Left cardiac atrium (tissue), 4 donors: ENCODE measurements around the gene RASD1. TPM values are rescaled to one million over a fixed set of nuclear protein-coding genes. Genes with fewer than 3 reads are reported as not detected.

Experiments
- ATAC-seq, 2 donors: fragments of 200-7000 bp; cut with Tn5 transposase; one replicate each; pipeline ENCODE4 v1.9.1; 2020; ENCODE audit warnings: mild to moderate bottlenecking in 2 of 2, moderate library complexity in 2 of 2
- DNase-seq: peaks from one replicate; pipeline ENCODE4 v3.0.0-alpha.2; 2020
- intact Hi-C, 2 donors: fragments of 100-400 bp; cut with DNase I; formaldehyde crosslinking; loops; one replicate each; pipeline versions ENCODE4 v1.14.1 to v1.15.1; 2022 to 2023
- total RNA-seq, 2 donors: library from RNA; stranded (reverse); fragmentation: NEBNext Ultra II Directional; extraction: Animal tissue kit (Norgen Biotek cat#: 25700); gene quantifications; one replicate each; pipeline ENCODE4 v1.2.1, GENCODE V29; 2021
- donor health status: DM: no; HTN: yes; CAD: no.
- donor health status: DM: no; HTN: yes; CAD: no; lungs with severe emphysema.
- donor health status: DM: yes; HTN: yes; CAD: no.
- donor health status: Dilated cardiomyopathy.

RASD1 gene
- total RNA-seq, 2 donors from 2014 or later = 35.3 to 55.1 TPM

DNA sequence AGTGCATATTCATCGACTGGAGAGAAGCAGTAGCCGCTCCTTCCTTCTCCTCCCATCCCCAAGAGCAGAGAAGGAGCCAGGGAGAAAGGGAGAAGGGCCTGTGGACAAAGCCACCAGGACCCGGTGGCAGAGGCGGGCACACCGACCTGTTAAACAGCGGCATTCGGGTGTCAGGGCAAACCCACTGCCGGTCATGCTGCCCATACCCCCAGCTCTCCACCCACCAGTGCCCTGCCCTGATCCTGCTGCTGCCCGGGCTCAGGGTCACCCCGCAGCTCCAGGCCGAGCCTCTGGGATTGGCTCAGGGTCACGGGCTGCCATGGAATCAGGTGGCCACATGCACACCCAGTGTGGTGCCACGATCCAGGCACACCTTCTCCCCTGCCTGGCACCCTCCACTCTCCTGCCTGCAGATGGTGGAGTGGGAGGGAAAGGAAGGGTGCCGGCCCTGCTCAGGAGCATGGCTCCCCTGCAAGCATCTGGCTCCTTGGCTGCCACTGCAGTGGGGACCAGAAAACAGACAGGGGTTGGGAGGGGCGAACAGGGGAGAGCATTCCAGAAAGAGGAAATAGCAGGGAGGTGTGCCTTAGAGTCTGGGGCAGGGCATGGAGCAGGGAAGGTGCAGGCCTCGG, 18.3 kb upstream of the RASD1 start:
- ATAC-seq (no peak), DNase-seq (peak; percentile 11)
- intact Hi-C loops = no loop called here

DNA sequence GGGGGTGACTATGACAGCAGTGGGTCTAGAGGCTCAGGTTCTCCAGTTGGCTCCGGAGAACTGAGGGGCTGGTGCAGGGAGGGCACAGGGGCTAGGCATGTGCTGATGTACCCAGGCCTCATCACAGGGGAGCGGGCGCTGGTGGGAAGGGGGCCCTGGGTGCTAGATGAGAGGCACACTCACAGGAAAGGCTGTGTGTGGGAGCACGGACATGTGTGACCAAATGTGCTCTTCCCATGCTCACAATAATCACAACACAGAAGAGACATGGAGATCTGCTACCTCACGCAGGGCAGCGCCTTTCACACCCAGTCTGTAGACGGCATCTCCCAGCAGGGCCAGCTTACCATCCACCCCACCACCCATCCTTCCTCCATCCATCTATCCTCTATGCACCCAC, 17.4 kb upstream of the RASD1 start:
- no peak for DNase-seq
- intact Hi-C loops = no loop called here
- ATAC-seq = no peak

- DNase-seq = peak; percentile 6
- intact Hi-C loops = no loop called here
- ATAC-seq = no peak
These were observed 16.7 kb upstream of the RASD1 start for GRCh38 chr17:17512866-17513265.

DNA sequence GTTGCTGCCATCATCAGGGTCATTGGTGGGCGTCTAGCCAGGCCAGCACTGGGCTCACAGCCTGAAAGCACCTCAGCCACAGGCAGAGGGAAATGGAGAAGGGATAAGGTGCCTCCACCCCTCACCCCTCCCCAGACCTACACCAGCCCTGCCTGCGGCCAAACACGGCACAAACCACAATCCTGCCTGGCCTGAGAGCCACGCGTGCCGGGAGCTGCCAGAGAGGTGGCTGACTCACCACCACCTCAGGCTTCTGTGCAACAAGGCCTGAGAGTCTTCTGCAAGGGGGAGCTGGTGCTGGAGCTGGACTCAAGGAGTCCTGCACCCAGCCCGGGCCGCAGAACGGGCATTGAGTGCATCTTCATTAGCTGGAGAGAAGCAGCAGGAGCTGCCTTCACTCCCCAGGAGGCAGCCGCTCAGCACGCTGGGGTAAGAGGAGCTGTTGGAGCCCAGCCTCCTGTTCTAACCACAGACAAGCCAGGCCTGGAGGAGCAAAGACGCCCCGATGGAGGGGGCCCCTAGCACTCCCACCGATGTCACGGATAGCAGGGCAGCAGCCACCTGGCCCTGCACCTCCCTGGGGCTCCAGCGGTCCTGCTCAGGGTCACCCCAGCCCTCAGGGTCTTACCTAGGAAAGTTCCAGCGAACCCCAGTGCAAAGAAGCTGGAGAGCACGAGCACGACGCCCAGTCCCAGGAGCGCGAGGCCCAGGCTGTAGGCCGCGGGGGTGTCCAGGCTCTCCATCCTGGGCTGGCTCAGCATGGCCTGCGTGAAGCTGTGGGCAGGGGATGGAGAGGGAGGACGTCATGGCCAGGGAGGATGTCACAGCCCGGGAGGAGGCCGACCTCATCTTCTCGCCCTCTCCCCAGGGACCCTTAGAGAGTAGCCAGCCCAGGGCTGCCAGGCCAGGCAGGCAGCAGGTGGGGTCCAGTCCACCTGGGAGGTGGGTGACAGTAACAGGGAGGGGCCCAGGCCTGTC, 16.0 kb upstream of the RASD1 start:
- peak in 1 of 2 donors; percentile 26 for ATAC-seq
- DNase-seq = peak; percentile 45
- intact Hi-C loops = no loop called here

GRCh38 chr17:17511293-17511741, 15.1 kb upstream of the RASD1 start:
- ATAC-seq = no peak
- intact Hi-C loops = no loop called here
- no peak for DNase-seq

GRCh38 chr17:17510456-17511292, 14.5 kb upstream of the RASD1 start:
- intact Hi-C loops = no loop called here
- ATAC-seq (no peak), DNase-seq (no peak)

DNA sequence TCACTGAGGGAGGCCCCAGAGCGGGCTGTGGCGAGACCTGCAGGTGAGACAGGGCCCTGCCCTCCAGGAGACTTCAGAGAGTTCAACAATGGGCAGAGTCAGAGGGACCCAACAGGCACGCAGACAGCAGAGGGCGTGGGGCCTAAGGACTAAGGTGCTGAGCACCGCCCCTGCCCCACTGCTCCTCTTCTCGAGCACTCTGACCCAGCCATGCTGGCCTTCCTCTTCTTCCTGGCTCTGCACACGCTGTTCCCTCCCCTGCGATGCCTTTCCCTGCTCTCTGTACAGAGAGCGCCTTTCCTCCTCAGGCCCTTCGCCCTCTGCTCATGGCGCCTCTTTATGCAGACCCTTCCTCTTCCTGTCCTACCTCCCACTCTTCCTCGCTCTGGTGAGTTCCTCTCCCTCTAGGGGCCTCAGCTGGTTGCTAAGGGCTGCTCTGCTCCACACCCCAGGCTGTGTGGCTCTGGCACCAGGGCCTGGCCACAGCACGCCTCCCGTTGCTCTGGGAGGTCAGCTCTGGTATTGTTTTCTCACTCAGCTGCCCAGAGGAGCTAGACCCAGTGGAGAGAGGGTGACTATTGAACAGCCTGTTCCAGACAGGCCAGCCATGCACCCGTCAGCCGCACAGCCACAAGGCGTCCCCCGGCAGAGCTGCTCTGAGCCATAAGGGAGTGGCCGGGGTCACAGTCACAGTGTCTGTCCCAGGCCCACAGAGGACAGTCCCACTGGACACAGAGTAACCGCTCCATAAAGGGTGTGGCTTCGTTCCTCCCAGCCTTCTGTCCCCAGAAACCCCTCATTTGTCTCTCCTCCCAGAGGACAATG, 13.6 kb upstream of the RASD1 start:
- intact Hi-C loops = no loop called here
- DNase-seq (no peak), ATAC-seq (no peak)

DNA sequence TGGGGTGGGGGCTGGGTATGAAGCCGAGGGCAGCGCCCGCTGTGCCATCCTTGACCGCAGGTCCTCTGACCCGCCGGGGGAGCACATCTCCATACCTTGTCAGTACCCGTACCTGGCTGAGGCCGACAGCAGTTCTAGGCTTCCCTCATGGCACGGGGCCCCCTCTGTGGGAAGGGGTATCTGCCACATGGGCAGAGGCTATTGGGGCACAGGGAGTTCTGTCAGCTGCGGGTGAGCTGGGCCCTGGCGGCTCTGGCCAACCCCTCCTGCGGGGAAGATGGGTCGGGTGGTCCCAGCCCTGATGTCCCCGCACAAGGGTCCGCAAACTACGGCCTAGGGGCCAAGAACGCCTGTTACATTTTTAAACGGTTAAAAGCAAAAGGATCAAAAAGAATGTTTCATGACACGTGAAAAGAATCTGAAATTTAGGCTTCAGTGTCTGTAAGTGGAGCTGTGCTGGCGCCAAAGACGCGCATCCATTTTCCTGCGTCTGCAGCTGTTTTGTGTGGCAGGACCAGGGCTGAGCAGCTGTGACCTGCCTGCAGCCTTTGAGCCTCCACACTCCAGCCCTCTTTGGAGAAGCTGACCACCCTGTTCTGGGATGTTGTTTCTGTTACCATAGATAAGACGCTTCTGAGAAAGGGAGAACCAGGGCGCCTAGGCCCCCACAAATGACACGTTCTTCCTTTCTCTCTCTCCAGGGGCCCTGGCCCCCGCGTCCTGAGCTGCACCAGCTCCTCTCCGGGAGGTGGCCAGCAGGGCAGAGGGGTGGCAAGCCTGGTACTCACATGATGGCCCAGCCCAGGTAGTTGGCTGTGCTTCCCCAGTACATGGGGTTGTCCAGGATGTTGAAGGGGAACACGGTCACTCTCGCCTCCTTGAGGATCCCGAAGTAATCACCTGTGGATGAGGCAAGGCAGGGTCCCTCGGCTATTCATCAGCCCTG, 12.7 kb upstream of the RASD1 start:
- no peak for DNase-seq
- intact Hi-C loops = no loop called here
- ATAC-seq = no peak

DNA sequence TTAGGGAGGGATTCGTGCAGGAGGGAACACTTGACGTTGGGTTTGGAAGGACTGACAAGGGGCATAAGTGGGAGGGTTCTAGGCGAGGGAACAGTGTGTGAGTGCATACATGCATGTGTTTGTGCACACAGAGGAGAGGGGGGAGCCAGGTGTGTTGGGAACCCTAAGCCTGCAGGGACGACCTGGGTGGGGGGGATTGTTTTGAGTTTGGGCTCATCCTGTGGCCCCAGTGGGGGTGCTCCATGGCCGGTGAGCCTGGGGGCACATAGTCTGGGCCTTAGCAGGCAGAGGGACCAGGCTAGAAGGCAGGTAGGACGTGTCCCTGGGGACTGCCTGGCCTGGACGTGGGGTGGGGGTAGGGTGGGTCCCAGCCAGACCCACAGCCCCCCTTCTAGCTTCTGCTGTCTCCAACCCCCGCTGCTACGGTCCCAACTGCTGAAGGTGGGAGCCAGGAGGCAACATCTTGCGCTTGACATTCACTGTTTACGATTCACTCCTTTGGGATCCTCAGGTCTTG, 11.9 kb upstream of the RASD1 start:
- DNase-seq = peak; percentile 20
- no peak for ATAC-seq
- intact Hi-C loops = no loop called here

DNA sequence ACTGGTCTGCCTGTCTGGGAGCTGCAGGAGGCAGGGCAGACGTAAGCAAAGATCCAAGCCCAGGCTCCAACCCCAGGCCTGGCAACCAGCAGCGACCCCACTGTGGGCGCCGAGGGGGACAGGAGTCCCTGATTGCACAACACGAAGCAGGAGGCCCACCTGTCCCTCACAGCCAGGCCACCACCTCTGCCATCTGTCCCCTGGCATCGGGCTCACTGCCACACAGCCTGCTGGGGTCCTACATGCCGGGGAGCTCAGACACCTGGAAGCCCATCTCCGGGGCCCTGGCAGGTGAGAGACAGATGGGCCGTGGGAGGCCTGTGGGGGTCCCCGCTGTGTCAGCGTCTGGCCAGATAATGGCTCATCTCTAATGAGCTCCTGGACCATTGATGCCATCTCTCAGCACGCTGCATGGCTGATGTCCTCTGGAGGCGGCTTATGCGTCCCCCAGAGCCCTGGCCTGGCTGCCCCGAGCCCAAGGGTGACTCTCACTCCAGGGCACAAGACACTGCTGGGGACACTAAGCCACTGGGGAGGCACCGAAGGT, 11.3 kb upstream of the RASD1 start:
- ATAC-seq (no peak), DNase-seq (peak; percentile 17)
- intact Hi-C loops = no loop called here

- peak; percentile 74 to 78 for ATAC-seq
- intact Hi-C loops = no loop called here
These were observed 10.8 kb upstream of the RASD1 start for GRCh38 chr17:17506893-17507464.

DNA sequence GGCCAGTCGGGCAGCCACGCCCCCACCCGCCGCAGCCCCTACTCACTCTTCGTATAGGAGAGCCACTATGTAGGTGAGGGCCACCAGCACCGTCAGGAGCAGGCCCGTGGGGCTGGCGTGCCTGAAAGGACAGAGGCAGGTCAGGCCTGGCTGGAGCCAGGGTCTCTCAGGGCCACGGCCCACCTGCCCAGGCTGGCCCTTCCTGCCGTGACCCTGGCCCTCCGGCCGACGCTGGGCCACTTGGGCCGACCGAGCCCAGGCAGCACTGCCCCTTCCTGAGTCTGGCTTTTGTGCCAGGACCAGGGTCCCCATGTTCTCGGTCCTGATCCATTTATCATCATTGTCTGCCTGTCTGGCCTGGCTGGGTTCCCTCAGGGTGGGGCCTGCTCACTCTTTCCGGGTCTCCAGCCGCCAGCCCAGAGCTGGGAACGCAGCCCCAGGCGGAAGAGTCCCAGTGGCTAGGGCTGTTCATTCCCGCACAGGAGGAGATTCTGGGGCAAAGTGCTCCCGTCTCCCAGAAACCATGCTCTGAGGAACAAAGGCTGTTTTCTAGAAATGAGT, 10.1 kb upstream of the RASD1 start:
- peak; percentile 70 for DNase-seq
- ATAC-seq = peak; percentile 40 to 50
- intact Hi-C loops = no loop called here

More at GRCh38 chr17:17506893-17507464, 10.8 kb upstream of the RASD1 start:
- DNase-seq = peak; percentile 82

GRCh38 chr17:17505610-17506171, 9.5 kb upstream of the RASD1 start:
- no peak for ATAC-seq
- intact Hi-C loops = no loop called here
- peak; percentile 24 for DNase-seq

- ATAC-seq = no peak
- intact Hi-C loops = no loop called here
- DNase-seq = no peak
These were observed 9.0 kb upstream of the RASD1 start for GRCh38 chr17:17505151-17505550.

DNA sequence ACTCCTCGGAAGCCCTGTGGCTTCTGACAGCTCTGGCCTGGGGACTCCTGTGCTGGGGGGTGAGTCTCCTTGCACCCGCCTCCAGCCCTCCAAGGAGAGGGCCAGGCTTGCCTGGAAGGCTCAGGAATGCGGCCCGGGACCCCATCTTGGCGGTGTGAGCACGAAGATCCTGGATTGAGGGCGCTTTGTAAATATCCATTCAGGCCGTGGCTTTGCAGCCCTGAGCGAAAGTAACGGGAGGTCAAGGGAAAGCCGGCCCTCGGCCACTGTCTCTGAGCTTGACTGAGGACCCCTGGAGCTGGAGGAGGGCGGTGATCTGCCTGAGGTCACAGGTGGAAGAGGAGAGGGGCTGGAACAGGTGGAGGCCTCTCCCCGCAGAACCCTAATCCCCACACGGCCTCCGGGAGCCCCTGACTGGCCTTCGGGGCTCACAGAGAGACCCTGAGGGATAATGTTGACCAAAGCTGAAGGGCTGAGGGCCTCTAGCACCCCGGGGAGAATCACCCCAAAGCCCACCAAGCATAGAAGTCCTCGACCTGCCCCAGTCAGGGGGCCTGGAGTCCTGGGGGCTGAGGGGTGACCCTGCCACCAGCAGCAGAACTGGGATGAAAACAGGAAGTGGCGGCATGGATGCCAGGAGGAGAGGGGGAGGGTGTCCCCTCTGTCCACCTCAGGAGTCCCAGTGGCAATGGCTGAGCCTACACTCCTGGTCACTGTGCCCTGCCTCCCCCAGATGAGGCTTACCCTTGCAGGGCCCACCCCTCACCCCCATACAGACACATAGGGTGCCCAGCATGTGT, 8.3 kb upstream of the RASD1 start:
- DNase-seq (no peak), ATAC-seq (no peak)
- intact Hi-C loops = no loop called here
